LNCaP clone FGC (cell line): ENCODE data around the gene GNL3.
A peak's percentile ranks its signal among the peaks of the same experiment; 100 is the strongest.

Experiments
- DNase-seq: peaks from one replicate; pipeline ENCODE4 v3.0.0-alpha.2; 2011; ENCODE audit warnings: low read depth
- H3K4me3 ChIP-seq: 2 replicates; pipeline ENCODE4 v1.5.1; 2011; ENCODE audit warnings: mild to moderate bottlenecking, low read depth, low read length, control low read depth
- CTCF ChIP-seq: IDR thresholded peaks from 2 replicates; pipeline ENCODE4 v1.5.1; 2012; ENCODE audit warnings: mild to moderate bottlenecking; ENCODE audit not compliant: control insufficient read depth, insufficient read depth; ENCODE audit errors: extremely low read depth

Gene GNL3

DNA sequence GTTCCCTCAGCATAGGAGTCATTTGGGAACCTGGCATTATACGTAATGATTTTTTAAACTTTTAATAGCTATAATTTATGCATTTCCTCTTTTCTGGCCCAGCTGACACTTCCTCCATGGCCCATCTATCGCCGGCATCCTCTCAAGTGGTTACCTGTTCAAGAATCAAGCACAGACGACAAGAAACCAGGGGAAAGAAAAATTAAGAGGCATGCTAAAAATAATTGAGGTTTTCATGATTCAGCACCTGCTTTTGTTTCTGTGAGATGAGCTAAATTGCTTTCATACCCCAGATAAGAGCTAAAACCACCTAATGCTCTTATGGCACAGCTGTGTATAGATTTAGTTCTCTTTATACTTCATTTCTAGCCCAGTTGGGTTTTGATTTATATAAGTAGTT, 21.8 kb downstream of the GNL3 start:
- DNase-seq, result no peak
- peak overlapping the region; percentile 99 for H3K4me3 ChIP-seq
- TF ChIP-seq CTCF, result no peak

DNA sequence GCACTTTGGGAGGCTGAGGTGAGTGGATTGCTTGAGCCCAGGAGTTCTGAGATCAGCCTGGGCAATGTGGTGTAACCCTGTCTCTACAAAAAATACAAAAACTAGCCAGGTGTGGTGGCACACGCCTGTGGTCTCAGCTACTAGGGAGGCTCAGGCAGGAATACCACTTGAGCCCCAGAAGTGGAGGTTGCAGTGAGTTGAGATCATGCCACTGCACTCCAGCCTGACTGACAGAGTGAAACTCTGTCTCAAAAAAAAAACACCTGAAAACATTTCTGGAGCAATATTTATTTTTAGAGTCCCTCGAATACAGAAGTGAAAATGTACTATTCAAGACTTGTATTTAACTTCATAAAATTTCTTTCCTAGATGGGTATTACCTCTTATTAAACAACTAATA, 24.7 kb downstream of the GNL3 start:
- DNase-seq, result no peak
- no peak overlapping the region for H3K4me3 ChIP-seq
- no peak for TF ChIP-seq CTCF

DNA sequence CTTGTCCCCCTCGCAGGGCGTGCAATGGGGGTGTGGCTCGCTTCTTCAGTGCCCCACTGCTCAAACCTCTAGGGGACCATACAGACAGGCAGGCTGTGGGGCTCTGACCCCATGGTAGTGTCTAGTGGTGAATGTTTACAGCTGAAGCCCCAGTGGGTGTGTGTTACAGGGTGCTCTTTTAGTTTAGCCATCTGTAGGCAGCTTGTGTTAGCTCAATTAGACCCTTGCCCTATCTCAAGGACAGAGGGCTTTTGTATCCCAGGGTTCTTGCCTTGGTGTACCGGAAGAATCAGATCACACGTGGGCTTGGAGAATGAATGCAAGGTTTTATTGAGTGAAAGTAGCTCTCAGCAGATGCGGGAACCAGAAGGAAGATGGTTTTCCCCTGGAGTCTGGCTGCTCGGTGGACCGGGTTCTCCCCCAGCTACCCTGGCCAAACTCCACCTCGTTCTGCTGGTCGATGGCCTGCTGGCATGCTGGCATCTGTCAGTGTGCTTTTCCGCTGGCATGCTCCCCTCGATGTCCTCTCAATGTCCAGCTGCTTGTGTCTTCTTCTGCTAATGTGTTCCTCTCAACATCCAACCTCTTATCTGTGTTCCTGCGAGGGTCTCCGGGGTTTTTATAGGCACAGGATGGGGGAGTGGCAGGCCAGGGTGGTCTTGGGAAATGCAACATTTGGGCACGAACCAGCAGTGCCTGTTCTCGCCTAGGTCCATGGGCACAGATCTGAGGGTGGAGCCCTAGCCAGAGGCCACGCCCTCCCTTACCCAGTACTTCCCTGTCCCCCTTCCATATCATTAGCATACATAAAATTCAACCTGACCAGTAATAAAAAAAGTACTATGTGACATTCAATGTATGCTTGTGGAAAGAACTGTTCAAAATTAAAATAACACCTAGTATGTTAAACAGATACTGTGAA, 26.7 kb downstream of the GNL3 start:
- DNase-seq, result no peak
- TF ChIP-seq CTCF, result no peak

DNA sequence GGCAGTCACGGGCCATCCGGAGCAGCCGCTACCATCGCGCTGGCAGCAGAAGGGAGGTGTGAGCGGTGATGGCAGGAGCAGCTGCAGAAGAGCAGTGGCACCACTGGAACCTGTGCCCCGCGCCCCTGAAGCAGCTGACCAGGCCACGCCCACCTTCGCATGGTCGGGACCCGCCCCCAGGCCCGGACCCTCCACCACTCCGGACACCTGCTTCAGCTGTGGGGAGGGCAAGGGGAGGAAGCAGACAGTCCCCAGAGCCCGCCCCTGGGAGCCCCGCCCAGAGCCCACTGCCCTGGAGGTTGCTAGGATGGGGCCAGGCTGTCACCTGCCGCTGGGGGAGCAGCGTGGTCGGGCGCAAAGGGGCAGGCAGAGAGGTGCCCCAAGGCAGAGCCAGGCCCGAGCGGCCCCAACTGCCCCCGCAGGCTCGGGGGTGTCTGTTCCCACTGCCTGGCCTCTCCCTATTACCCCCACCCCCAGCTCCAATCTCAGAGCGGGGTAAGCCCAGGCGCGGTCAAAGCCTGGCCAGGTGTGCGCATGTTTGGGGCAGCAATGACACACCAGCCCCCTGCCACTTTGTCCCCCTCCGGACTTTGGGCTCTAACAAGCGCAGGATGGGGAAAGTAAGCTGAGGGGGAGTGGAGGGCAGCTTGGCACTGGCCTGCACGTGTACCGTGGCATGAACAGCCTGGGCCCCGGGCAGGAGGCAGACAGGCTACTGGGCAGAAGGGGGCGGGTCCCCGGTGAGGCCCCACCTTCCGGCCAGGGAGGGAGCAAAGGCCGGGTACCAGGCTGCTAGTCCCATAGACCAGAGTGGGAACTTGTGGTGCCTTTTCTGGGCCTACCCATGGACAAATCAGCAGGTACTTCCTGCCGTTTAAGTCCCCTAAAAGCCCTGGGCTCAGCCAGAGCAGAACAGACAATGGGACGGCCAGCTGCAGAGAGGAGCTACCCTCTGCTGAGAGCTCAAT, 28.8 kb downstream of the GNL3 start:
- TF ChIP-seq CTCF, result no peak
- DNase-seq, result no peak
- H3K4me3 ChIP-seq, result no peak overlapping the region

More for the DNA sequence above, 26.7 kb downstream of the GNL3 start:
- no peak overlapping the region for H3K4me3 ChIP-seq

DNA sequence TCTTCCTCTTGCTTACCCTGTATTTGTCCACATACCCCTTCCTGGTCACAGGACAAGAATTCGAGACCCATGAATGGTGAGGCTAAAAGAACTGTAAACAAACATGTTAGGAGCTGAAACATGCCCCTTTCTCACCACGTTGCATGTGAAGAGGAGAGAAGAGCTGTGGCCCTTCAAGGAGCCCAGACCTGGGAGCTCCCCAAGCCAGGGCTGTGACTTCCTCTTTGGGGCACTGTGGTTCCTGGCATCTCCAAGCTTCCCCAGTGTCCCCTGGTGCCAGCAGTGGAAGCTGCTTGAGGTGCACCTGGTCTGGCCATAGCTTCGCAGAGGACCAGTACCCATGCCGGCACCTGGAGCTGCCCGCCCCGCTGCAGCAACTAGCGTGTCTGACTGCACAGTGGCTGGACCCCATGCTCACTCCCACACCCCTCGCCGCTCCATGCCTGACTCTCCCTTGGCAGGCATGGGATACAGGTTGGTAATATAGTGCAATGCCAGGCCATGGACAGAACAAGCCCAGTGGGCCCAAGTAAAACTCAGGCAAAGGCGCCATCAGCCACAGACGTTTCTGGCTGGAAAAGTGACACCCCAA, 30.0 kb downstream of the GNL3 start:
- no peak for TF ChIP-seq CTCF
- no peak overlapping the region for H3K4me3 ChIP-seq
- DNase-seq, result no peak

DNA sequence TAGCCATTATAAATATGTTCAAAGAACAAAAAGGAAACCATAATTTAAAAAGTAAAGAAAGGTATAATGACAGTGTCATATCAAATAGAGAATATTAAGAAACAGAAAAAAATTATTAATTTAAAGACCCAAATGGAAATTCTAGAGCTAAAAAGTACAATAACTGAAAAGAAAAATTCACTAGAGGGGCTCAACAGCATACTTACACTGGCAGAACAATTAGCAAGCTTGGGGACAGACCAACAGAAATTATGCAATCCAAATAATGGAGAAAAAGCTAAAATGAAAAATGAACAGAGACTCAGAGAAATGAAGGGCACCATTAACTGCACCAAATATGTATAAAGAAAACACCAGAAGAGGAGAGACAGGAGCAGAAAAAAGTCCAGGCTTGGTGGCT, 33.8 kb downstream of the GNL3 start:
- no peak for DNase-seq
- TF ChIP-seq CTCF, result no peak
- H3K4me3 ChIP-seq, result no peak overlapping the region
